GM19238 (cell line): ENCODE results near the gene TMEM273.

Experiments used
- DNase-seq: peaks from one replicate; pipeline ENCODE4 v3.0.0; 2011; ENCODE audit warnings: low spot score; ENCODE audit not compliant: insufficient read length

Gene TMEM273

DNA sequence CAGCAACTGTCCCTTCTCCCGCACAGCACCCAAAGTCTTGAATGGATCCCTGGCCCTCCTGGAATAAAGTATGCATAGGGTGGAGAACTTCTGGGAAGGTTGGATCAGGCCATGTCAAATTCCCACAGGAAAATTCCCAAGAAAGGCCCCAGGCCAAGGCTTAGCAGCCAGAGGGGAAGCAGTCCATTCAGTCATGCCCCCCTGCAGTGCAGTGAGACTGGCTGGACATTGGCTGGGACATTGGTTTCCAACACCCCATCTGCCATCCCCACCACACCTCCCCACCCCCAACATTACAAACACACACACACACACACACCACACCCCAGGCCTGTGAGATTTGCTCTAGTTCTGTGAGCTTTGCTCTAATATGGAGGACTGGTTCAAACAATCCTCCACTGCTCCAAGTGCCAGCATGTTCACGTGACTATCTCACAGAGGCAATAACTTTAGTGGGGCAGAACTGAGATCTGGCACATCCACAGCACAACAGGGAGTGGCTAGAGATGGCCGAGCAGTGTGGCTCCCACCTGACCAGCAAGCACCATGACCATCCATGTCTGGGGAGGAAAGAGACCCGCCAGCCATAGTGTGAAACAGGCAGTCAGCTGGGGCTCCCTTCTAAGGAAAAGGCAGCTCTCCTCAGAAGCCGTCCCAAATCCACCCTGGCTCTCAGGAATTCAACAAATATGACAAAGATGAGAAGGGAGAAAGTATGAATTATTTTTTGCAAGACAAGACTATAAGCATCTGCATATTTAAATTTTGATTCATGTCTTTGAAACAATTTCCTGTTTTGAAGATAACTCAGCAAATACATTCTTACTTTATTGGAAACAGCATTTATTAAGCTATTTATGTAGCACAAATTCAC lies 47.6 kb downstream of the TMEM273 start:
- DNase-seq: no peak

DNA sequence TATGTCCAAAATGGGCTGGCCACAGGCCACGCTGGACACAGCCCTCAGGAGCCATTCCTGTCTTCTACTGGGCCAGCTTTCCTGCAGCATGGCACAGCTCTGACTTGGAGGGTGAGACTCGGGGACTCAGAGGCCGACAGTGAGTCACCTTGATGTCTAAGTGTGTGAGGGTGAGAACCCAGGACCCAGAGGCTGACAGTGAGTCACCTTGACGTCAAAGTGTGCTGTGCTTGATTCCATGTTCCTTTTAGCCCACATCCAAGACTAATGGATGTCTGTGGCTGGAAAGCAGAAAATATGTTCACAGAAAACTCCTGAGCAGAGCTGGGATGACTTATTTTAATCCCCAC lies 48.4 kb downstream of the TMEM273 start:
- DNase-seq: no peak

DNA sequence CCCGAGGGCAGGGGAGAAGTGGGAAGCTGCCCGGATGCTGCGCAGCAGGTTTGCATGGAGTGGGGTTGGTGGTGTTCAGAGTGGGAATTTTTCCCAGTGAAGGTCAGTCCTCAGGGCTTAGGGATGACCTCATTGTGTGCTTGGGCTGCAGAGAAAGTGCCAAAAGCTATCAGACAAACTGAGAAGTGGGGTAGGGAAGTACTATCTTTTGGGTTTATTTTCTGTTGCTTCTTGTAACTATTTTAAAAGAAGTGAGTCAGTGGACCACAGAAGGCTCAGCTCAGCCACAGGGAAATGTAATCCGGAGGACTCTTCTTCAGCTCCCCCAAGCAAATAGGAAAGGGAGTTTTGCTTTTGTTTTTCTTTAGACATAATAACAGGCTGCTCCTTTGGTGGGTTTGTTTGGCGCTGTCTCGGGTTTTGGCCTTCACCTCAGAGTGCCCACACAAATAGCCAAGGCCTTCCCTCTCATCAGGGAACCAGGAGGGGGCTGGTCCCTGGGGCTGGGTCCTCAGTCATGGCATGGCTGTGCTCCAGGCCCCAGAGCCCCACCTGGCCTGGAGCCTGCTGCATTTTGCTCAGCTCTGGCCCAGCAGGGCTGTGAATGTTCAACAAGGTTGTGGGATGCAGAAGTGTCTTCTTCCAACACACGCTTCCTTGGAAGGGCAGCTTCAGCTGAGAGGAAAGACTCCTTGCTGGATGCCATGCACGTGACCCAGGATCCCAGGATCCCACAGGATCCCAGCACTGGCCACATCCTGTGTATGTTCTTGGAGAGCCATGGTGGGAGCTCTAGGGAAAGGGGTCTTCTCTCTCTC lies 49.0 kb downstream of the TMEM273 start:
- no peak for DNase-seq

DNA sequence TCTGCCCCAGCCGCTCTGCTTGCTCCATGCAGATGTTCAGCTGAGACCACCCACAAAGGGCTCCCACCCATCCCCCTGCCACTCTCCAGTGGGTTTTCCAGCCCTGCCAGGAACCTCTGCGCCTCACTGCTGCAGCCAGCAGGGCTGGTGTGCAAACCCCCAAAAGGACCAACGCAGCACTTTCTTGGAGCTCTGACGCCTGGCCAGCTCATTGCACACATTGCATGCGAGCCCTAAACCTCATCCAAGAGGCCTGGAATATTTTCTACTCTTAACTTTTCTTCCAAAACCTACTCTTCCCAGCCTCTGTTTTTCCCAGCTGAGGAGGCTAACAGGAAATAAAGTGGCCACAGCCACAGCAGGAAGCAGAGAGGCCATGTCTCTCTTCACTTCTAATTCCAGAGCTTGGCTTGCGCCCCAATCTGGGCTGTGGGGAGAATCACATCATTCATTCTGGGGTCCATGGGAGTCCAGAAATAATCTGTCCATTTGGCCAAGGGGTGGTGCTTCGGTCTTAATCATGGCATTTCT lies 49.8 kb downstream of the TMEM273 start:
- no peak for DNase-seq

DNA sequence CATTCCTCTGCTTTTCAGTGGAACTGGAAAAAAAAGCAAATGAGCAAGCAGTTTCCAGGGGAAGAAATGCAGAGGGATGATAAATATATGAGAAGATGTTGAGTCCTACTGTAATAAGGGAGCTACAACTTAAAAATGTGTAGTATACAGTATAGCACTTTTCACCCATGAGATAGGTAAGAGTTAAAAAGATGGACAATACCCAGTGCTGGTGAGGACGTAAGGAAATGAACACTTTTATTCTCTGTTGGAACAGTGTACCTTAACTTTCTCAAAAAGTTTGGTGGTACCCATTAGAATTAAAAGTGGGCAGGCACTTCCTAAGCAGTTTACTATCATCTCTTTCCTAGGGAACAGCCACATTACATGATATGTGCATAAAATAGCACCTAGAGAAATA lies 51.7 kb downstream of the TMEM273 start:
- no peak for DNase-seq

DNA sequence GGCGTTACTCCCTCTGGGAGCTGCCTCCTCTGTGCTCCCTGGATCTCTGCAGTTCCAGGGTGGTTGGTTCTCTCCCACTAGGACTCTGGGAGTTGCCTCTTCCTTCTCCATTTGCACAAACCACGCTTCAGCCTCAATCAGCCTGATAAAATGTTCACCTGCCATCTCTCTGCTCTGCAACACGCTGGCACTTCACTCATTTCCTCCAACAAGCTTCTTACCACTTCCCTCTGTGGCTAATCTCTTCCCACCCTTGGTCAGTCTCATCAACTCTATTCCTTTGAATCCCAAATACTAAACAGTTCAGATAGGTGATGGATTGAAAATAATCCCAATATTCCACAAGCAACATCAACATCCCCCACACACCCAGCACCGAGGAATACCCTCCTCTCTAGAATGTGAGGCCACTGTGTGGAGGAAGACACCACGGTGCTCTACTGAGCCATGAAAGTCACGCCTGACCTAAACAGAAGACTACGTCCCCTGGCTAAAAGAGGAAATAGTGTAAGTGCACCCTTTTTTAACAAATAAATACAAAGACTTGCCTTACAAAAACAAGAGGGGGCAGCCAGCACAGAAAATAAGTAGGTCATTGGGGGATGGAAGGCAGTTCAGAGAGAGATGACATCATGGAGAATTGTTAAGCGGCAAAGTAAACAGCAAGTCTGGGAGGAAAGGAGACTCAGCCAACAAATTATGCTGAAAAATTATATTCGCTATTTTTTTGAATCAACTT lies 52.4 kb downstream of the TMEM273 start:
- peak; percentile 19 for DNase-seq

DNA sequence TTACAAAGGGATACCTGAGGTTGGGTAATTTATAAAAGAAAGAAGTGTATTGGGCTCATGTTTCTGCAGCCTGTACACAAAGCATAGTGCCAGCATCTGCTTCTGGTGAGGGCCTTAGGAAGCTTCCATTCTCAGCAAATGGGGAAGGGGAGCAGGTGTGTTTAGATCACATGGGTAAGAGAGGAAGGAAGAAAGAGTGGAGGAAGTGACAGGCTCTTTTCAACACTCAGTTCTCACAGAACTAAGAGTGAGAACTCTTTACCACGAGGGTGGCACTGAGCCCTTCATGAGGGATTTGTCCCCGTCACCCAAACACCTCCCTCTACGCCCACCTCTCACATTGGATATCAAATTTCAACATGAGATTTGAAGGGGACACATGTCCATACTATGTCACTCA lies 53.9 kb downstream of the TMEM273 start:
- DNase-seq: no peak

DNA sequence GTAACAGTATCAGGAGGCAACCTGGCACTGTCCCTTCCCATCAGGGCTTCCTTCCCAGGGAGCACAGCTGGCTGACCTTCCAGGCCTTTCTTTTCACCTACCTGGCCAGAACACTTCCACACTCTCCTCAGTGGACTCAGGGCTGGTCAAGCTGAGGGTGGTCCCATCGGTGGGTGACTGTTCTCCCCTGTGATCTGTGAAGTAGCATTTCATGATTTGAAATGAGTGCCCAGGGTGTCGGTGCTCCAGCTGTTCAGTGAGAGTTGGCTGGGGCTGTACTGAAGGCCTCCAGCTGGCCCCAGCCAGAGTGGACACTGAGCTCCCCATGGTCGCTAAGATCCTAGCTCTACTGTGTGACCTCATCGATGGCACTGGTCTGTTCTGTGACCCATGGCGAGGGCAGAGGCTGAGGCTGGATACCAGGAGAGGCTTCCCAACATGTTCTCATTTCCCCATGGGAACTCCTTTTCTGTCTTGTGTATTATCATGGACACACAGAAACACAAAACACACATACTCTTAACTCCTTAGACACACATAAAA lies 54.4 kb downstream of the TMEM273 start, which contains the start of gene FAM170B:
TSS of gene FAM170B (minus strand) at position 316 of the 543 bp plus-strand sequence. CDS start at position 213, 103 bp downstream.
- DNase-seq: no peak

DNA sequence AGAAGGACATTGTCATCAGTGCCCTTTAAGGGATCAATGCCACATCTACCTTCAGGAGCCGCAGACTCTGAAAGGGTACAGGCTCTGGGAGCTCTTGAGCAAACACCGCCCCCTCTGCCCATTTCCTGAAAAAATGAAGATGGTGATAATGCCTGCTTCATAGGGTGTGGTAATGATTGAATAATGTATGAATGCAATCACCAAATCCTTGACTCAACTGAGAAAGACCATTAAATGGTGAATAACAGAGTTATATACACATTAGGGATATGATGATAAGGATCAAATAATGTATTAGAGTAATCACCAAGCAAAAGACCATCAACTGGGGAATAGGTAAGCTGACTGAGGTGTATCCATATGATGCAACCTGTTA lies 55.8 kb downstream of the TMEM273 start:
- no peak for DNase-seq

DNA sequence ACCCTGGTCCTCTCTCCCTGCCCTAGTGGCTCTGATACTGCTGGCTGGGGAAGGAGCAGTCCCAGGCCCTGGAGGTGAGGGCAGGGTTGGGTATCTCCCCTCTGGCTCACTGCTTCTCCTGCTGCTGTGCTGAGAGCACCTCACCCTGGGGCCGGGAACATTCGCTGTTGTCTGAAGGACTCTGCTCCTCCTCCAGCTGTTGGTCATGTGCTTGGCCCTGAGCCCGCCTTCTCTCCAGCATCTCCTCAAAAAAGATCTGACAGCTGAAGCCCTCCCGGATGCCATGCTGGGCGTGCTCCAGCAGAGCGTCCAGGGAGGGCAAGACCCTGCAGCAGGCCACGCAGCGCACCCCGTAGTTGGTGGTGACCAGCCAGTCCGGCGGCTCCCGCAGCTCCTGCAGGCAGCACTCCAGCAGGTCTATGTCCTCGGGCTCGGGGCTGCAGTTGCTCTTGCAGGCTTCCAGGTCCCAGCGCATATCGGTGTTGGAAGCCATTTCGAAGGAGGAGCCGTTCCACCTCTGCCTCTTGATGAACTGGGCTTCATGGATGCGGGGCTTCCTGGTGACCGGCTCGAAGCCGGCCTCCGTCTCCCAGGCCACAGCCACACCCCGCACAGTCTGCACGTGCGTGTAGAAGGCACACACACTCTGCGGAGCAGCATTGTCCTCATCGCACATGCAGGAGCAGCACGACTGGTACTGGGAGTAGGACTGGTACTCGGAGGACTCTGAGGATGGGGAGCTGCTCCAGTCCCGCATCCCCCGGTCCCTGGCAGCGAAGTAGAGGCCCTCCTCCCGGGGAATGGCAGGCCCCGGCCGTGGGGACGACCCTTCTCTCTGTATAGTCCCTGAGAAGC lies 56.5 kb downstream of the TMEM273 start:
- no peak for DNase-seq

DNA sequence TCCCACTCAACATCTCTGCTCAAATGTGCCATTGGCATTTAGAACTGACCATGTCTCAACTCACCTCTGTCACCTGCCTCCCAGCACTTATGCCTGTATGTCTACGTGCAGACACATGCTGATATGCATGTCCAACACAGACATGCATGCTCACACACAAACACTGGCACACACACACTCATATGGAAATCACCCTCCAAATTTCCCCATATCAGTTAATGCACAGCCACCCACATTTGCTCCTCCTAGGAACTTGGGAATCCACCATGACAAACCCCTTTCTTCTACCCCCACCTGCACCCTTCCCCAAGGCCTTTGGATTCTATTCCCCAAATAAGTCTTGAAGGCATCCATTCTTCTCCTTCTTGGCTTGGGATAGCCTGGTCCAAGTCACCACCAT lies 58.8 kb downstream of the TMEM273 start:
- DNase-seq: no peak

DNA sequence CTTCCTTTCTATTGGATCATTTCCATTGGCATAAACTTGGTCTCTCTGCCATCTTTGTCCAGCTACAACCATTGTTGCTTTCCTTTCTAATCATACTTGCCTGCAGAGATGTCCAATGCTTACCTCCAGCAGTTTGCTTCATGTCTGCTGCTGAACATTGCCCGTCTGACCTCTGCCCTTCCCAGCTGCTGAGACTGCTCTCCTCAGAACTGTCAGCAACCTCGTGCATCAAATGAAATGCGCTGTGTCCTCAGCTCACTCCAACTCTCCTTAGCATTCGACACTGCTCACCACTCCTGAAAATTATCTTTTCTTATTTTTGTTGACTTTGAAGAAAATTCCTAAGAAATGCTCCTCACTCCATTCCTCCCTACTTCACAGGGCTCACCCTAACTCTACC lies 59.3 kb downstream of the TMEM273 start:
- no peak for DNase-seq

DNA sequence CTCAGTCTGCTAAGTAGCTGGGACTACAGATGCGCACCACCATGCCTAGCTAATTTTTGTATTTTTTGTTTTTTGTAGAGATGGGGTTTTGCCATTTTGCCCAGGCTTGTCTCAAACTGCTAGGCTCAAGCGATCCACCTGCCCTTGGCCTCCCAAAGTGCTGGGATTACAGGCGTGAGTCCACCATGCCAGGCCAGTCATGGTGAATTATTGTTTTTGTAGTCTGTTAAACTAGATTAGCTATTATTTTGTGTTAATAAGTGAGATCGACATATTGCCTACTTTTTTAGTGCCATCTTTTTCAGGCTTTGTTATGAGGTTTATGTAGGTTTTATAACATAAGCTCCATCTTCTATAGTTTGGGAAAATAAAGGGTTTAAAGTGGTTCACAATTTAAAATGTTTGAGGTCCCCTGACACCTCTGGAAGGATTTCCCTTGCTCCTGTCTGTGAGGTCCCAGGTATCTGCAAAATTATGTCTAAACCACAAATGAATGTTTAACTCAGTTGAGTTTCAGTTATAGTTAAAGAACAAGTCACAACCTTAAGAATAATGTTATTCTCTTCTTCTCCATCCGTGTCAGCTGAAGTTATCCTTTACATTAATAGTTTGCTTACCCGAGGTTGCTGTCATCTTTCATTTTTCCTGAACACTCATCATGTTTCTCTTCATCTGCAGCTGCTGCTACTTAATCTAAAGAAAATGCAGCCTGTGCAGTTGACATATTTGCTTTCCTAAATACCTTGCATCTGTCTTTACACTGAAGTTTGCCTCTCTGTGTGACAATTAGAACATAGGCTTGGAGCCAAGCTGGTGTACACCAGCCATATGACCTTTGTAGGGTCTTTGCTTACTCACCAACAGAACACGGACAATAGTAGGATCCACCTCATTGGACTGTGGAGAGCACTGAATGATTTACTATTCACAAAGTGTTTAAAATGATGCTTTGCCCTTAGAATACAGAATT lies 63.9 kb downstream of the TMEM273 start:
- DNase-seq: no peak

DNA sequence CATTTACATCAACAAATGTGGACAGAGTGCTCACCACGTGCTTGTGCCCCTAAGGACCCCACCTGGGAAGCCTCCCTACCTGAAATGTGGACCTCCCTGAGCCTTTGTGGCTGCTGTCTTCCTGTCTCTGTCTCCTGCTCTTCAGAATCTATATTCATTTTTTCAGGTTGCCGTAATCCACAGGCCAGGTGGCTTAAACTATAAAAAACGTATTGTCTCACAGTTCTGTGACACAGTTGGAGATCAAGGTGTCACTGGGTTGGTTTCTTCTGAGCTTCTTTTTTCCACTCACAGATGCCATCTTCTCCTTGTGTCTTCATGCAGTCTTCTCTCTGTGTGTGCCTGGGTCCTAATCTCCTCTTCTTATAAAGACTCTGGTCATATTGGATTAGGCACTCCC lies 67.3 kb downstream of the TMEM273 start:
- DNase-seq: no peak

DNA sequence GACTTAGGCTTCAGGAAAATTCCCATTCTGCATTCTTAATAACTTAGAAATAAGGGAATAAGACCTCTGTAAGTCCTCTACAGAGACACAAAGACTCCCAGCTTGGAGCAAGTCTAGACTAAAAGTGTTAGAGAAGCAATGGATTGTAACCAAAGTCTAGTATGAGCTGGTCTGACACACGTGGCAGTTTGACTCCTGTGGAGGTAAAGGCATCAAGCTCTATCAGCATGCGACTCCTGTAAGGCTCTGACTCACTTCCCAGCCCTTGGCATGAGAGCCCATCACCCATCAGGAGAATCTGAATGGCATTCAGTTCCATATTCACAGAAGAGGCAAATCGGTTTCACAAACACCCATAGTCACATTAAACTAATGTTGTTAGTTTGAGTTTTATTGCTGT lies 68.4 kb downstream of the TMEM273 start:
- no peak for DNase-seq

DNA sequence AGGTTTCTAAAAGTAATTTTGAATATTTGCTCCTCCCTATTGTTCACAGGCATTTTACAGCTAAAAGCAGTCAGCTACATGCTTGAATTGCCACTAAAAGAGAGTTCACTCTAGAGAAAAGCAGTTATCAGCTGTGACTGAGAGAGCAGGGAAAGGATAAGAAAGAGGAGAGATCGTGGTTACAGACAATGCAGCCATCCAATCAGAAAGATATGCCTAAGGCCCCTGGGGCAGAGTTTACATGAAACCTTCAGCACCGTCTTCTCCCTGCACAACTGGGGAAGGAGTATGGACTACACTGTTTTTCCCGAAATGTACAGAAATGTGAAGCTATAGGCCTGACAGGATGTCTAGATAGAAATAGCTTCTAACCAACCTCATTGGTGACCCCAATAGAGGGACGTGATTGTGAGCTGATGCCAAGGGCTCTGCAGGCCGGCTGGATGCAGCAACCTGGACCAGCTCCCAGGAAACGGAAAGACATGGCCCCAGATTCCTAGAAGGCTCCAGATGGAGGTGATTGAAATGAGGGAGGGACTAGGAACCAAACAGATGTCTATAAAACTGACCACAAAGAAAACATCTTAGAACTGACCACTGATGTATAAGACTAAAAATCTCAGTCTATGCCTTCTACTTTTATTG lies 69.6 kb downstream of the TMEM273 start:
- no peak for DNase-seq

DNA sequence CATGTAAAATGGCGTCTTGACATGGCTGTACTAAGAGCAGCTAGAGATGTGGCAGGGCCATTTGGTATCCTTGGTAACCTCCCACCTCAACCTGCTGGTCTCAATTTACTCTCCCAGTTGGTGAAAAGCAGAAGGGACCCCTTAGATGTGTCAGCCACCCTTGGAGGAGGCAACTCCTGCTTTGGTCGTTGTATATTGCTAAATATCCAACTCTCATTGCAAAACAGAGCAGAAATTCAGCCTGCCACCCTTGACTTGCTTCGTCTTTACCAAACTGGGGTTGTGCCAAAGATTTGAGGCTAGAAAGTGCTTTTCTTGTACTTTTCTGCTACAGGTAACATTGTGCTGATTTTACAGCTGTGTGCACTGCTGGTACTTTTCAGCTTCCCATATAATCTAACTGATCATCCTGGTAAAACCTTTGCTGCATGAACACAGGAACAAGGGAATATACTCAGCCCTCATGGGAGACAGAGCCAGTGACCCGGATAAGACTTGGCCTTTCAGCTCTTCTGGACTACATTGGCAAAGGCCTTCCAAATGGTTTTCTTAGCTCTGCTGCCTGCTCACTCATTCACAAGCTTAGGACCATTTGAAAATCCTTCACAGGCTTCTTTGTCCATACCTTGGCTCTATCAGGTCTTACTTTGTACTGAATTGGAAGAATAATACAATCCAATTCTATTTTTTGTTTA lies 70.7 kb downstream of the TMEM273 start:
- DNase-seq: no peak
